Measurements from ENCODE around the gene SSU72.
A peak's percentile ranks its signal among the peaks of the same experiment; 100 is the strongest.

The SSU72 gene

GRCh38 chr1:1574721-1575537 is at the start of gene SSU72:
Gene SSU72, minus strand, starts transcription at chr1:1574863. Its CDS starts 306 bp downstream, at chr1:1574557.
- DNase-seq (ENCODE audit: low read depth): peak; percentile 94

GRCh38 chr1:1623631-1624442 is 49.2 kb upstream of the SSU72 start:
- no peak for TF ChIP-seq POLR2A (IDR thresholded peaks at IDR 0.05; ENCODE audit: extremely low read depth, insufficient read length)
- TF ChIP-seq CTCF (IDR thresholded peaks at IDR 0.05; ENCODE audit: low read depth, low read length): no peak
- TF ChIP-seq MYC (IDR thresholded peaks at IDR 0.05; ENCODE audit: low read depth, low read length): no peak
- TF ChIP-seq MAX (IDR thresholded peaks at IDR 0.05; ENCODE audit: low read depth, low read length): no peak
- DNase-seq (ENCODE audit: low read depth): no peak
- no peak overlapping the region for H3K4me3 ChIP-seq (ENCODE audit: low read depth, low read length)

More at GRCh38 chr1:1574721-1575537, at the start of gene SSU72:
- peak; percentile 76 for TF ChIP-seq POLR2A (IDR thresholded peaks at IDR 0.05; ENCODE audit: extremely low read depth, insufficient read length)
- no peak; the same call in 1 of the 2 replicates for TF ChIP-seq MYC (IDR thresholded peaks at IDR 0.05; ENCODE audit: low read depth, low read length)
- no peak for TF ChIP-seq CTCF (IDR thresholded peaks at IDR 0.05; ENCODE audit: low read depth, low read length)
- TF ChIP-seq MAX (IDR thresholded peaks at IDR 0.05; ENCODE audit: low read depth, low read length): no peak
- peak within 1 kb of the TSS; percentile 90 for H3K4me3 ChIP-seq (ENCODE audit: low read depth, low read length)

- TF ChIP-seq MYC (IDR thresholded peaks at IDR 0.05; ENCODE audit: low read depth, low read length) (no peak), CTCF (IDR thresholded peaks at IDR 0.05; ENCODE audit: low read depth, low read length) (no peak), MAX (IDR thresholded peaks at IDR 0.05; ENCODE audit: low read depth, low read length) (no peak), POLR2A (IDR thresholded peaks at IDR 0.05; ENCODE audit: extremely low read depth, insufficient read length) (no peak)
- H3K4me3 ChIP-seq (ENCODE audit: low read depth, low read length): no peak overlapping the region
- DNase-seq (ENCODE audit: low read depth): no peak
Measured at GRCh38 chr1:1623181-1623630, 48.5 kb upstream of the SSU72 start.

- TF ChIP-seq CTCF (IDR thresholded peaks at IDR 0.05; ENCODE audit: low read depth, low read length): no peak
- no peak overlapping the region for H3K4me3 ChIP-seq (ENCODE audit: low read depth, low read length)
- no peak for DNase-seq (ENCODE audit: low read depth)
Measured at GRCh38 chr1:1622788-1623094, 48.1 kb upstream of the SSU72 start.

GRCh38 chr1:1622010-1622787 is 47.5 kb upstream of the SSU72 start:
- DNase-seq (ENCODE audit: low read depth): no peak
- H3K4me3 ChIP-seq (ENCODE audit: low read depth, low read length): no peak overlapping the region
- TF ChIP-seq MYC (IDR thresholded peaks at IDR 0.05; ENCODE audit: low read depth, low read length) (no peak), CTCF (IDR thresholded peaks at IDR 0.05; ENCODE audit: low read depth, low read length) (no peak), MAX (IDR thresholded peaks at IDR 0.05; ENCODE audit: low read depth, low read length) (no peak), POLR2A (IDR thresholded peaks at IDR 0.05; ENCODE audit: extremely low read depth, insufficient read length) (no peak)

Data from NB4 (cell line).